K562 (cell line): ENCODE results near the gene CCNL1. TPM values are rescaled to one million over a fixed set of nuclear protein-coding genes. Genes with fewer than 3 reads are reported as not detected.
A peak's percentile ranks its signal among the peaks of the same experiment; 100 is the strongest.

Experiments used
- CREB1 ChIP-seq, 2 experiments: sonication (generic) in 1 of 2; formaldehyde crosslinking in 1 of 2; IDR thresholded peaks; 2 replicates each; pipeline versions ENCODE4 v1.6.1 to v1.8.0; 2012 to 2022; ENCODE audit warnings: inconsistent platforms in 1 of 2, mild to moderate bottlenecking in 1 of 2, missing genetic modification reagents in 1 of 2, moderate library complexity in 1 of 2
- FOXJ3 ChIP-seq: sonication (generic); formaldehyde crosslinking; IDR thresholded peaks from 2 replicates; pipeline ENCODE4 v1.4.0; 2020; ENCODE audit warnings: mild to moderate bottlenecking, missing genetic modification reagents
- NCOA6 ChIP-seq: fragments of 450-650 bp; IDR thresholded peaks from 2 replicates; pipeline ENCODE4 v1.6.1; 2017; ENCODE audit warnings: mild to moderate bottlenecking
- NCOR1 ChIP-seq: fragments of 450-650 bp; IDR thresholded peaks from 2 replicates; pipeline ENCODE4 v1.6.1; 2016; ENCODE audit warnings: mild to moderate bottlenecking, moderate library complexity
- NUFIP1 ChIP-seq: fragments of 450-650 bp; IDR thresholded peaks from 2 replicates; pipeline ENCODE4 v1.6.1; 2018; ENCODE audit not compliant: partially characterized antibody
- POLR2A ChIP-seq: fragments of 450-650 bp; conservative IDR thresholded peaks from 2 replicates; pipeline ENCODE4 v1.6.1; 2016
- RBM14 ChIP-seq: fragments of 200-400 bp; formaldehyde crosslinking; IDR thresholded peaks from 2 replicates; pipeline ENCODE4 v1.6.1; 2018; ENCODE audit warnings: low read depth, mild to moderate bottlenecking, low read length, moderate library complexity, borderline replicate concordance; ENCODE audit not compliant: insufficient read depth
- RBM15 ChIP-seq: fragments of 200-400 bp; formaldehyde crosslinking; IDR thresholded peaks from 2 replicates; pipeline ENCODE4 v1.6.1; 2018; ENCODE audit warnings: mild to moderate bottlenecking, low read length, moderate library complexity; ENCODE audit not compliant: insufficient read depth
- RBM25 ChIP-seq: fragments of 200-400 bp; formaldehyde crosslinking; IDR thresholded peaks from 2 replicates; pipeline ENCODE4 v1.6.1; 2018; ENCODE audit warnings: low read length, low read depth, moderate library complexity; ENCODE audit not compliant: severe bottlenecking
- YY1 ChIP-seq, 3 experiments: IDR thresholded peaks; 2 replicates each; pipeline ENCODE4 v1.6.1; 2011; ENCODE audit warnings: low read length in 2 of 3, mild to moderate bottlenecking in 2 of 3, moderate library complexity in 2 of 3, borderline replicate concordance in 1 of 3, control low read depth in 1 of 3, low read depth in 1 of 3; ENCODE audit not compliant: insufficient read depth in 3 of 3, insufficient replicate concordance in 2 of 3, control insufficient read depth in 1 of 3, insufficient read length in 1 of 3; ENCODE audit errors: extremely low read depth in 1 of 3
- ZNF717 ChIP-seq: fragments of 250-450 bp; sonication (Bioruptor Pico); IDR thresholded peaks from 2 replicates; pipeline ENCODE4 v1.5.0; 2021
- ZNF766 ChIP-seq: fragments of 200-800 bp; sonication (Bioruptor generic); conservative IDR thresholded peaks from 2 replicates; pipeline ENCODE4 v1.6.1; 2016; ENCODE audit warnings: missing genetic modification characterization, missing compliant biosample characterization
- polyA plus RNA-seq, 8 experiments: library from polyadenylated mRNA; depleted of rRNA in 4 of 8; stranded (reverse) in 5 of 8; unstranded in 3 of 8; fragments of >200 nt; fragmentation: Nextera tagmentation in 2 of 8; fragmentation: Illumina TruSeq in 1 of 8; extraction: Ambion mirVana in 2 of 8; extraction: Trizol in 1 of 8; gene quantifications; 2 replicates each; pipeline versions ENCODE4 v1.2.1 to v1.2.3, GENCODE V29; 2011 to 2014; ENCODE audit warnings: inconsistent platforms in 1 of 8, missing spikeins in 1 of 8
- total RNA-seq, 7 experiments: library from RNA; depleted of rRNA in 6 of 7; stranded (reverse); fragments of >200 nt in 6 of 7; fragmentation: Illumina TruSeq in 2 of 7; extraction: Trizol in 2 of 7; gene quantifications; 2 replicates each; pipeline versions ENCODE4 v1.2.1 to v1.2.3, GENCODE V29; 2011 to 2021; ENCODE audit warnings: low replicate concordance in 1 of 7
- TF ChIP-seq, protein P1 (sequence below): fragments of 200-600 bp; sonication (generic); IDR thresholded peaks from one replicate; pipeline ENCODE4 v1.6.1; 2012; ENCODE audit warnings: mild to moderate bottlenecking, low read depth, low read length, inconsistent platforms
- TF ChIP-seq, protein P2 (sequence below): fragments of 450-650 bp; IDR thresholded peaks from 2 replicates; pipeline ENCODE4 v1.6.1; 2014; ENCODE audit warnings: low read depth, mild to moderate bottlenecking, moderate library complexity, borderline replicate concordance

Gene CCNL1
- total and polyA plus RNA-seq, 9 of the 15 experiments (the other 6 are each of a cell fraction or from before 2014, with no cell fraction given), result 16.1 to 186 (median 132) TPM

DNA sequence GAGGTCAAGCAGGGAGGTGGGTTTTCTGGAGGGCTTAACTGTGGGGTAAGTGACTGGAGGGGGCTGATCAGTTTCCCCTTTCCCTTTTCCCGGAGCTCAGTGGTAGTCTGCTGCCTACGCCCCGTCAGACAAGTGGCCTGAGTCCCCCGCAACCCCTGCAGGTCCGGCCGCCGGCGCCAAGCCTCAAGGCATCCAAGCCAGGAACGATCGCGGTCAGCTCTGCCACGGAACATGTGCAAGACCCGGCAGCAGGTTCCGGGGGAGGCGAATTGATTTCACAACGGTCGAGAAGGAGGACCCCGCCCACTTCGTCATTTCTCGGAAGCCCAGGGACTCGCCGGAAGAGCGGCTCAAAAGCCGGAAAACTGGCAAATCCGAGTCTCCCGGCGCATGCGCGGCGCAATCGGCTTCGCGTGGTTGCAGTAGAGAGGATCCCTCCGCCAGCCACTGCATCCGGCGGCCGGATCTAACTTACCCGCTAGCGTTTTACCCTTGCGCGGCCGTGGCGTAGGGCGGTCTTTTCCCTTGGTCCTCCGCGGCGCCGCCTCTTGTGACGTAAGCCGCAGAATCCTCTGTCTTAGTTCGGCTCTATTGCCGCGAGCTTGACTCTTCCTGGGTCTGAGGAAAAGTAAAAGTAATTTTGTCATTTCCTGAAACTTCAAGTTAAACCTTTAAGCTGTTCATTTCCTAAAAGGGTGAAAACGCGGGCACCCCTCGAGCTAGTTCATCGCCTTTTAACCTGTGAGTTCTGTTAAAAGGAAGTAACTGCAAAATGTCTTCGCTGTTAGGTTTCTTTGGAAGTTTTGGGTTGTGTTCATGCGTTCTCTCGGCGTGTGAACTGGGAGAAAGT is 14.9 kb upstream of the CCNL1 start (continued):
- TF ChIP-seq, protein P1, sequence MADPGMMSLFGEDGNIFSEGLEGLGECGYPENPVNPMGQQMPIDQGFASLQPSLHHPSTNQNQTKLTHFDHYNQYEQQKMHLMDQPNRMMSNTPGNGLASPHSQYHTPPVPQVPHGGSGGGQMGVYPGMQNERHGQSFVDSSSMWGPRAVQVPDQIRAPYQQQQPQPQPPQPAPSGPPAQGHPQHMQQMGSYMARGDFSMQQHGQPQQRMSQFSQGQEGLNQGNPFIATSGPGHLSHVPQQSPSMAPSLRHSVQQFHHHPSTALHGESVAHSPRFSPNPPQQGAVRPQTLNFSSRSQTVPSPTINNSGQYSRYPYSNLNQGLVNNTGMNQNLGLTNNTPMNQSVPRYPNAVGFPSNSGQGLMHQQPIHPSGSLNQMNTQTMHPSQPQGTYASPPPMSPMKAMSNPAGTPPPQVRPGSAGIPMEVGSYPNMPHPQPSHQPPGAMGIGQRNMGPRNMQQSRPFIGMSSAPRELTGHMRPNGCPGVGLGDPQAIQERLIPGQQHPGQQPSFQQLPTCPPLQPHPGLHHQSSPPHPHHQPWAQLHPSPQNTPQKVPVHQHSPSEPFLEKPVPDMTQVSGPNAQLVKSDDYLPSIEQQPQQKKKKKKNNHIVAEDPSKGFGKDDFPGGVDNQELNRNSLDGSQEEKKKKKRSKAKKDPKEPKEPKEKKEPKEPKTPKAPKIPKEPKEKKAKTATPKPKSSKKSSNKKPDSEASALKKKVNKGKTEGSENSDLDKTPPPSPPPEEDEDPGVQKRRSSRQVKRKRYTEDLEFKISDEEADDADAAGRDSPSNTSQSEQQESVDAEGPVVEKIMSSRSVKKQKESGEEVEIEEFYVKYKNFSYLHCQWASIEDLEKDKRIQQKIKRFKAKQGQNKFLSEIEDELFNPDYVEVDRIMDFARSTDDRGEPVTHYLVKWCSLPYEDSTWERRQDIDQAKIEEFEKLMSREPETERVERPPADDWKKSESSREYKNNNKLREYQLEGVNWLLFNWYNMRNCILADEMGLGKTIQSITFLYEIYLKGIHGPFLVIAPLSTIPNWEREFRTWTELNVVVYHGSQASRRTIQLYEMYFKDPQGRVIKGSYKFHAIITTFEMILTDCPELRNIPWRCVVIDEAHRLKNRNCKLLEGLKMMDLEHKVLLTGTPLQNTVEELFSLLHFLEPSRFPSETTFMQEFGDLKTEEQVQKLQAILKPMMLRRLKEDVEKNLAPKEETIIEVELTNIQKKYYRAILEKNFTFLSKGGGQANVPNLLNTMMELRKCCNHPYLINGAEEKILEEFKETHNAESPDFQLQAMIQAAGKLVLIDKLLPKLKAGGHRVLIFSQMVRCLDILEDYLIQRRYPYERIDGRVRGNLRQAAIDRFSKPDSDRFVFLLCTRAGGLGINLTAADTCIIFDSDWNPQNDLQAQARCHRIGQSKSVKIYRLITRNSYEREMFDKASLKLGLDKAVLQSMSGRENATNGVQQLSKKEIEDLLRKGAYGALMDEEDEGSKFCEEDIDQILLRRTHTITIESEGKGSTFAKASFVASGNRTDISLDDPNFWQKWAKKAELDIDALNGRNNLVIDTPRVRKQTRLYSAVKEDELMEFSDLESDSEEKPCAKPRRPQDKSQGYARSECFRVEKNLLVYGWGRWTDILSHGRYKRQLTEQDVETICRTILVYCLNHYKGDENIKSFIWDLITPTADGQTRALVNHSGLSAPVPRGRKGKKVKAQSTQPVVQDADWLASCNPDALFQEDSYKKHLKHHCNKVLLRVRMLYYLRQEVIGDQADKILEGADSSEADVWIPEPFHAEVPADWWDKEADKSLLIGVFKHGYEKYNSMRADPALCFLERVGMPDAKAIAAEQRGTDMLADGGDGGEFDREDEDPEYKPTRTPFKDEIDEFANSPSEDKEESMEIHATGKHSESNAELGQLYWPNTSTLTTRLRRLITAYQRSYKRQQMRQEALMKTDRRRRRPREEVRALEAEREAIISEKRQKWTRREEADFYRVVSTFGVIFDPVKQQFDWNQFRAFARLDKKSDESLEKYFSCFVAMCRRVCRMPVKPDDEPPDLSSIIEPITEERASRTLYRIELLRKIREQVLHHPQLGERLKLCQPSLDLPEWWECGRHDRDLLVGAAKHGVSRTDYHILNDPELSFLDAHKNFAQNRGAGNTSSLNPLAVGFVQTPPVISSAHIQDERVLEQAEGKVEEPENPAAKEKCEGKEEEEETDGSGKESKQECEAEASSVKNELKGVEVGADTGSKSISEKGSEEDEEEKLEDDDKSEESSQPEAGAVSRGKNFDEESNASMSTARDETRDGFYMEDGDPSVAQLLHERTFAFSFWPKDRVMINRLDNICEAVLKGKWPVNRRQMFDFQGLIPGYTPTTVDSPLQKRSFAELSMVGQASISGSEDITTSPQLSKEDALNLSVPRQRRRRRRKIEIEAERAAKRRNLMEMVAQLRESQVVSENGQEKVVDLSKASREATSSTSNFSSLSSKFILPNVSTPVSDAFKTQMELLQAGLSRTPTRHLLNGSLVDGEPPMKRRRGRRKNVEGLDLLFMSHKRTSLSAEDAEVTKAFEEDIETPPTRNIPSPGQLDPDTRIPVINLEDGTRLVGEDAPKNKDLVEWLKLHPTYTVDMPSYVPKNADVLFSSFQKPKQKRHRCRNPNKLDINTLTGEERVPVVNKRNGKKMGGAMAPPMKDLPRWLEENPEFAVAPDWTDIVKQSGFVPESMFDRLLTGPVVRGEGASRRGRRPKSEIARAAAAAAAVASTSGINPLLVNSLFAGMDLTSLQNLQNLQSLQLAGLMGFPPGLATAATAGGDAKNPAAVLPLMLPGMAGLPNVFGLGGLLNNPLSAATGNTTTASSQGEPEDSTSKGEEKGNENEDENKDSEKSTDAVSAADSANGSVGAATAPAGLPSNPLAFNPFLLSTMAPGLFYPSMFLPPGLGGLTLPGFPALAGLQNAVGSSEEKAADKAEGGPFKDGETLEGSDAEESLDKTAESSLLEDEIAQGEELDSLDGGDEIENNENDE, result no peak
- TF ChIP-seq NUFIP1, result no peak
- no peak for TF ChIP-seq RBM25
- TF ChIP-seq YY1 (IDR thresholded peaks at IDR 0.05; ENCODE audit: borderline replicate concordance in 1 of 3, control insufficient read depth in 1 of 3, extremely low read depth in 1 of 3, insufficient read depth in 3 of 3, insufficient read length in 1 of 3, insufficient replicate concordance in 2 of 3, low read depth in 1 of 3, low read length in 2 of 3), result peak in 2 of 3 experiments; percentile 64 to 79
- TF ChIP-seq CREB1 (IDR thresholded peaks at IDR 0.05), result peak; percentile 95
- peak; percentile 95 for TF ChIP-seq CREB1 (CRISPR knock-in tag; IDR thresholded peaks at IDR 0.05)
- TF ChIP-seq NCOA6, result 0 out of 2 replicates have a peak, but pooled peaks have one; percentile 36
- TF ChIP-seq RBM14, result no peak
- TF ChIP-seq, protein P2, sequence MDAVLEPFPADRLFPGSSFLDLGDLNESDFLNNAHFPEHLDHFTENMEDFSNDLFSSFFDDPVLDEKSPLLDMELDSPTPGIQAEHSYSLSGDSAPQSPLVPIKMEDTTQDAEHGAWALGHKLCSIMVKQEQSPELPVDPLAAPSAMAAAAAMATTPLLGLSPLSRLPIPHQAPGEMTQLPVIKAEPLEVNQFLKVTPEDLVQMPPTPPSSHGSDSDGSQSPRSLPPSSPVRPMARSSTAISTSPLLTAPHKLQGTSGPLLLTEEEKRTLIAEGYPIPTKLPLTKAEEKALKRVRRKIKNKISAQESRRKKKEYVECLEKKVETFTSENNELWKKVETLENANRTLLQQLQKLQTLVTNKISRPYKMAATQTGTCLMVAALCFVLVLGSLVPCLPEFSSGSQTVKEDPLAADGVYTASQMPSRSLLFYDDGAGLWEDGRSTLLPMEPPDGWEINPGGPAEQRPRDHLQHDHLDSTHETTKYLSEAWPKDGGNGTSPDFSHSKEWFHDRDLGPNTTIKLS, result peak; percentile 79
- peak; percentile 98 for TF ChIP-seq POLR2A
- peak; percentile 72 for TF ChIP-seq ZNF766 (CRISPR knock-in tag)
- 0 out of 2 replicates have a peak, but pooled peaks have one; percentile 11 for TF ChIP-seq ZNF717 (CRISPR knock-in tag)
- TF ChIP-seq NCOR1, result peak; percentile 57
- TF ChIP-seq RBM15, result no peak
- TF ChIP-seq FOXJ3 (CRISPR knock-in tag), result no peak
